Hepatocyte (in vitro differentiated cells): Measurements from ENCODE around the gene HDAC1. TPM values are rescaled to one million over a fixed set of nuclear protein-coding genes. Genes with fewer than 3 reads are reported as not detected.

ENCODE experiments used
- DNase-seq: peaks from one replicate; pipeline ENCODE4 v3.0.0-alpha.2; 2016; ENCODE audit warnings: low spot score
- H2AFZ ChIP-seq: fragments of 200-600 bp; sonication (generic); 2 replicates; pipeline ENCODE4 v1.6.0; 2016; ENCODE audit warnings: antibody characterized with exemption, mild to moderate bottlenecking
- H3K27ac ChIP-seq: fragments of 200-600 bp; sonication (generic); 2 replicates; pipeline ENCODE4 v1.5.1; 2016; ENCODE audit warnings: mild to moderate bottlenecking
- H3K27me3 ChIP-seq: fragments of 200-600 bp; sonication (generic); 2 replicates; pipeline ENCODE4 v1.6.1; 2016
- H3K36me3 ChIP-seq: fragments of 200-600 bp; sonication (generic); replicated peaks from 2 replicates; pipeline ENCODE4 v1.5.1; 2016; ENCODE audit warnings: low read depth; ENCODE audit not compliant: insufficient read depth
- H3K4me1 ChIP-seq: fragments of 200-600 bp; sonication (generic); 2 replicates; pipeline ENCODE4 v1.5.1; 2016; ENCODE audit warnings: mild to moderate bottlenecking, moderate library complexity; ENCODE audit not compliant: insufficient read depth
- H3K4me2 ChIP-seq: fragments of 200-600 bp; sonication (generic); 2 replicates; pipeline ENCODE4 v1.6.0; 2016
- H3K4me3 ChIP-seq: fragments of 200-600 bp; sonication (generic); 2 replicates; pipeline ENCODE4 v1.5.1; 2016; ENCODE audit warnings: mild to moderate bottlenecking
- H3K79me2 ChIP-seq: fragments of 200-600 bp; sonication (generic); 2 replicates; pipeline ENCODE4 v1.6.0; 2017; ENCODE audit warnings: mild to moderate bottlenecking
- H3K9me2 ChIP-seq: fragments of 200-600 bp; sonication (generic); replicated peaks from 2 replicates; pipeline ENCODE4 v1.6.0; 2017; ENCODE audit warnings: mild to moderate bottlenecking; ENCODE audit not compliant: insufficient read depth
- H3K9me3 ChIP-seq: fragments of 200-600 bp; sonication (generic); 2 replicates; pipeline ENCODE4 v1.5.1; 2016; ENCODE audit warnings: low read depth, mild to moderate bottlenecking
- H4K20me1 ChIP-seq: fragments of 200-600 bp; sonication (generic); 2 replicates; pipeline ENCODE4 v1.6.0; 2016; ENCODE audit warnings: mild to moderate bottlenecking; ENCODE audit not compliant: insufficient read depth, poor library complexity, severe bottlenecking
- EZH2 ChIP-seq: fragments of 200-600 bp; sonication (generic); IDR thresholded peaks from 2 replicates; pipeline ENCODE4 v1.6.1; 2016; ENCODE audit warnings: antibody characterized with exemption, mild to moderate bottlenecking, borderline replicate concordance
- EZH2phosphoT487 ChIP-seq: fragments of 200-600 bp; sonication (generic); IDR thresholded peaks from one replicate; pipeline ENCODE4 v1.6.1; 2018; ENCODE audit warnings: antibody characterized with exemption, mild to moderate bottlenecking, low read depth, moderate library complexity; ENCODE audit not compliant: unreplicated experiment, severe bottlenecking
- WGBS: methylation state at CpG from one replicate; pipeline ENCODE4 v1.1.6; 2016; ENCODE audit warnings: low lambda C conversion rate; ENCODE audit errors: missing lambda C conversion rate; 5-methylcytosine and 5-hydroxymethylcytosine counted together
- polyA plus RNA-seq: library from polyadenylated mRNA; unstranded; fragments of >200 nt; fragmentation: Nextera tagmentation; extraction: Ambion mirVana; gene quantifications from 2 replicates; pipeline ENCODE4 v1.2.1, GENCODE V29; 2016
- total RNA-seq: library from RNA; depleted of rRNA; stranded (reverse); fragments of >200 nt; gene quantifications from 2 replicates; pipeline ENCODE4 v1.2.3, GENCODE V29; 2014
- TF ChIP-seq, protein P1 (sequence below): fragments of 200-600 bp; sonication (generic); IDR thresholded peaks from 2 replicates; pipeline ENCODE4 v1.5.1; 2016; ENCODE audit warnings: antibody characterized with exemption, mild to moderate bottlenecking; ENCODE audit not compliant: poor library complexity

Gene HDAC1
- total and polyA plus RNA-seq, 2 experiments from 2014 or later, result 94.6 to 117 TPM

DNA sequence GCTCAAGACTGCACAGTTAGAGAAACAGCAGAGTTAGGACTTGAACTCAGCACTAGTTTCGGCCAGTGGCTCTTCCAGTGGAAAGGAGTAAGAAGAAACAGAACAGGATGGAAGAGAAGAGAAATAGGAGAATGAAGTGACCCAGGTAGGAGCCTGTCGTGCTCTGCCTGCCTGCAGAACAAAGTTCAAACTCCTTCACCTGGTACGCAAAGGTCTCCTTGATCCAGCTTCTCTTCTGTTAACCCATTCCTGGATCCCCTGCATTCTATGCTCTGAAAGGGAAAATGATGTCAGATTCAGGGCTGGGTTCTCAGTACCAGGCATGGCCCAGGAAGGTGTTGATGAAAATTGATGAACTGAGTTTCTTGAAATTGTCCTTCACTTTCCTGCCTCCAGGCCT lies 66.6 kb downstream of the HDAC1 start:
- Histone ChIP-seq H3K36me3 (no peaks in the 10 kb centered on the region), H3K27me3 (no peaks in the 10 kb centered on the region), H3K27ac (peak overlapping the region; percentile 70), H3K9me3 (no peaks in the 10 kb centered on the region), H3K9me2 (no peaks in the 10 kb centered on the region), H4K20me1 (no peaks in the 10 kb centered on the region), H2AFZ (no peak overlapping the region), H3K4me3 (no peak overlapping the region), H3K79me2 (no peaks in the 10 kb centered on the region), H3K4me1 (peaks cover 18% of the 10 kb centered on the region), H3K4me2 (peak overlapping the region; percentile 46)
- DNase-seq, result no peak
- TF ChIP-seq EZH2phosphoT487 (no peak), EZH2 (no peak)
- TF ChIP-seq, protein P1, sequence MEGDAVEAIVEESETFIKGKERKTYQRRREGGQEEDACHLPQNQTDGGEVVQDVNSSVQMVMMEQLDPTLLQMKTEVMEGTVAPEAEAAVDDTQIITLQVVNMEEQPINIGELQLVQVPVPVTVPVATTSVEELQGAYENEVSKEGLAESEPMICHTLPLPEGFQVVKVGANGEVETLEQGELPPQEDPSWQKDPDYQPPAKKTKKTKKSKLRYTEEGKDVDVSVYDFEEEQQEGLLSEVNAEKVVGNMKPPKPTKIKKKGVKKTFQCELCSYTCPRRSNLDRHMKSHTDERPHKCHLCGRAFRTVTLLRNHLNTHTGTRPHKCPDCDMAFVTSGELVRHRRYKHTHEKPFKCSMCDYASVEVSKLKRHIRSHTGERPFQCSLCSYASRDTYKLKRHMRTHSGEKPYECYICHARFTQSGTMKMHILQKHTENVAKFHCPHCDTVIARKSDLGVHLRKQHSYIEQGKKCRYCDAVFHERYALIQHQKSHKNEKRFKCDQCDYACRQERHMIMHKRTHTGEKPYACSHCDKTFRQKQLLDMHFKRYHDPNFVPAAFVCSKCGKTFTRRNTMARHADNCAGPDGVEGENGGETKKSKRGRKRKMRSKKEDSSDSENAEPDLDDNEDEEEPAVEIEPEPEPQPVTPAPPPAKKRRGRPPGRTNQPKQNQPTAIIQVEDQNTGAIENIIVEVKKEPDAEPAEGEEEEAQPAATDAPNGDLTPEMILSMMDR, result no peak
- WGBS, result 71% methylated on average over 3 of the region's 3 CpGs

DNA sequence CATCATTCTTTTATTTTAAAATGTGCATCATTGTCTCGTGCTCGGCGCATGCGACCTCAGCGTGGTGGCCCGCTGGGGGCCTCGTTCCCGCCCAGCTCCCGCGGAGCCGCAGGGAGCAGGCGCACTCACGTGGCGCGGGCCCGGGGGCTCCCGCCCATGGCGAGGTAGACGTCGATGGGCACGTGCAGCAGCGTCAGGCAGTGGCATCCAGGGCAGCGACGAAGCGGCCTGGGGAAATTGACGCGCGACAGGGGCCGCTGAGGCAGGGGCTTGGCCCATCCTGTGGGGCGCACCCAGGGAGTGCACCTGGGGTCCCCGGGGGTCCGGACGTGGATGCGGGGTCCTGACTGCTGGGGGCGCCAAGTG lies 69.4 kb downstream of the HDAC1 start:
- H2AFZ ChIP-seq, result no peak overlapping the region
- no peaks in the 10 kb centered on the region for H4K20me1 ChIP-seq
- H3K27me3 ChIP-seq, result no peaks in the 10 kb centered on the region
- H3K4me1 ChIP-seq, result peaks cover 9% of the 10 kb centered on the region
- H3K4me3 ChIP-seq, result peak overlapping the region; percentile 67
- H3K27ac ChIP-seq, result no peak overlapping the region
- H3K9me3 ChIP-seq, result no peaks in the 10 kb centered on the region
- WGBS, result 79% methylated on average over 29 of the region's 35 CpGs
- no peak for DNase-seq
- no peaks in the 10 kb centered on the region for H3K36me3 ChIP-seq
- H3K9me2 ChIP-seq, result no peaks in the 10 kb centered on the region
- TF ChIP-seq EZH2phosphoT487 (no peak), EZH2 (no peak)
- TF ChIP-seq, protein P1, result no peak
- no peaks in the 10 kb centered on the region for H3K79me2 ChIP-seq
- H3K4me2 ChIP-seq, result peak overlapping the region; percentile 100

DNA sequence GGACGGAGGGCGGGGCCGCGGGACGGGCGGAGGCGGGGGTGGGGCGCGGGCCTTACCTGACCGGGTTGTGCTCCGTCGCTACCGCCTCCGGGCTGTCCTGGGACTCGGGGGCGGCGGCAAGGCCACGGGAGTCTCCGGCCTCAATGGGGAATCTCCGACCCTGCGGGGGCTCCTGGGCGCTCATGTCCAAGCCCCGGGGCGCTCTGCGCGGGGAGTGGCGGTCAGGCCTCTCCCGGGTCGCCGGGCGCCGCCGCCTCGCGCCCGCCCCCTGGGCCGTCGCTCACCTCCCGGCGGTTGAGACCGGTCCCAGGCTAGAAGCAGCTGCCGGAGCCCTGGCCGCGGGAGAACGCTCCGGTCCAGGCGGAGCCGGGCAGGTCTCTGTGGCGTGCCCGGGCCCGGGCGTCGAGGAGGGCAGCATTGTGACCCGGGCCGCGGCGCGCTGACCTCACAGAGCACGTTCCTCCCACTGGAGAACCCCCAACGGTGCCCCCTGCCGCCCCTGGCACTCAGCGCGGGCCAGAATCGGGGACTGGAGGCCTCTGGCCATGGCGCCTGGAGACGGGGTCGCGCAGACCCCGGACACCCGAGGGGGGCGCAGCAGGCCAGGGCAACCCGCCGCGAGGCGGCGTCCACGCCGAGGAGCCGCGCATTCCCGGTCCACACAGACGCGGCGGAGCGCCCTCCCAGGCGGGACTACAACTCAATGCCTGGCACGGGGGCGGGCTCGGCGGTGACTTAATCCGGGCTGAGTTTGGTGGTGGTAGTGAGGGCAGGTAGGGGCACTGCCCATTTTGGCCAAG lies 70.0 kb downstream of the HDAC1 start:
- peak; percentile 73 for DNase-seq
- 5% methylated on average over 53 of the region's 91 CpGs for WGBS

More for the DNA sequence above, 70.0 kb downstream of the HDAC1 start:
- peak overlapping the region; percentile 60 for H3K27ac ChIP-seq
- no peaks in the 10 kb centered on the region for H3K79me2 ChIP-seq
- H3K9me2 ChIP-seq, result no peaks in the 10 kb centered on the region
- H3K4me2 ChIP-seq, result peak overlapping the region; percentile 100
- no peaks in the 10 kb centered on the region for H3K9me3 ChIP-seq
- H3K4me3 ChIP-seq, result peak overlapping the region; percentile 67
- H4K20me1 ChIP-seq, result no peaks in the 10 kb centered on the region
- peak overlapping the region; percentile 60 for H2AFZ ChIP-seq
- no peak for TF ChIP-seq EZH2phosphoT487
- TF ChIP-seq, protein P1, result peak; percentile 51
- H3K36me3 ChIP-seq, result no peaks in the 10 kb centered on the region
- no peaks in the 10 kb centered on the region for H3K27me3 ChIP-seq
- peaks cover 9% of the 10 kb centered on the region for H3K4me1 ChIP-seq
